MM.1S (cell line): Measurements from ENCODE around the gene ISYNA1.

Experiments used
- CTCF ChIP-seq: fragments of 300-600 bp; sonication (generic); IDR thresholded peaks from 2 replicates; pipeline ENCODE4 v1.5.1; 2016; ENCODE audit warnings: antibody characterized with exemption, low read length, mixed read lengths
- EZH2 ChIP-seq: fragments of 300-600 bp; sonication (generic); optimal IDR thresholded peaks from 2 replicates; pipeline ENCODE3; 2017; ENCODE audit warnings: low read depth, mild to moderate bottlenecking, antibody characterized with exemption, low read length, mixed read lengths
- EZH2phosphoT487 ChIP-seq: fragments of 300-600 bp; sonication (generic); IDR thresholded peaks from 2 replicates; pipeline ENCODE4 v1.6.1; 2018; ENCODE audit warnings: antibody characterized with exemption, low read length

GRCh38 chr19:18426416-18426767 lies 11.5 kb downstream of the ISYNA1 start:
- no peak for TF ChIP-seq CTCF
- TF ChIP-seq EZH2 = no peak
- TF ChIP-seq EZH2phosphoT487 = no peak
